H9 (cell line): ENCODE measurements around the gene LMOD1. TPM values are rescaled to one million over a fixed set of nuclear protein-coding genes. Genes with fewer than 3 reads are reported as not detected.

ENCODE experiments used
- DNase-seq: peaks from one replicate; pipeline ENCODE4 v3.0.0-alpha.2; 2017
- H2AFZ ChIP-seq: one replicate; pipeline ENCODE4 v1.6.1; 2013; ENCODE audit warnings: mild to moderate bottlenecking, low read length, control low read depth, moderate library complexity
- H2AK5ac ChIP-seq: 2 replicates; pipeline ENCODE4 v1.6.1; 2013; ENCODE audit warnings: low read length, control low read depth, mixed read lengths; ENCODE audit not compliant: insufficient read length
- H2BK120ac ChIP-seq: one replicate; pipeline ENCODE4 v1.6.1; 2013; ENCODE audit warnings: low read depth, mild to moderate bottlenecking, low read length, control low read depth, inconsistent platforms; ENCODE audit not compliant: poor library complexity, severe bottlenecking
- H2BK12ac ChIP-seq: 2 replicates; pipeline ENCODE4 v1.6.1; 2013; ENCODE audit warnings: low read length, control low read depth, mixed read lengths, low read depth; ENCODE audit not compliant: insufficient read length
- H2BK15ac ChIP-seq: 2 replicates; pipeline ENCODE4 v1.6.1; 2013; ENCODE audit warnings: low read depth, low read length, control low read depth
- H2BK20ac ChIP-seq: one replicate; pipeline ENCODE4 v1.6.1; 2013; ENCODE audit warnings: low read depth, mild to moderate bottlenecking, low read length, control low read depth, inconsistent platforms; ENCODE audit not compliant: poor library complexity, severe bottlenecking
- H2BK5ac ChIP-seq: 2 replicates; pipeline ENCODE4 v1.6.1; 2013; ENCODE audit warnings: low read length, control low read depth, mixed read lengths; ENCODE audit not compliant: insufficient read length
- H3K14ac ChIP-seq: 2 replicates; pipeline ENCODE4 v1.6.1; 2013; ENCODE audit warnings: low read length, control low read depth; ENCODE audit not compliant: insufficient read depth
- H3K18ac ChIP-seq: 2 replicates; pipeline ENCODE4 v1.6.1; 2013; ENCODE audit warnings: low read depth, mild to moderate bottlenecking, mixed read lengths, low read length, control low read depth; ENCODE audit not compliant: insufficient read length
- H3K23ac ChIP-seq: 2 replicates; pipeline ENCODE4 v1.6.1; 2013; ENCODE audit warnings: low read length, control low read depth, mixed read lengths, low read depth; ENCODE audit not compliant: insufficient read length
- H3K23me2 ChIP-seq: 2 replicates; pipeline ENCODE4 v1.6.1; 2013; ENCODE audit warnings: low read depth, mild to moderate bottlenecking, mixed read lengths, low read length, control low read depth; ENCODE audit not compliant: insufficient read length, poor library complexity, severe bottlenecking
- H3K27ac ChIP-seq: 2 replicates; pipeline ENCODE4 v1.5.1; 2013; ENCODE audit warnings: low read length, control low read depth, mixed read lengths, low read depth; ENCODE audit not compliant: insufficient read length
- H3K27me3 ChIP-seq: 2 replicates; pipeline ENCODE4 v1.6.1; 2013; ENCODE audit warnings: low read length, control low read depth, inconsistent platforms; ENCODE audit not compliant: insufficient read depth
- H3K4ac ChIP-seq: 2 replicates; pipeline ENCODE4 v1.6.1; 2013; ENCODE audit warnings: low read depth, mild to moderate bottlenecking, control low read depth, inconsistent platforms, low read length, moderate library complexity
- H3K4me1 ChIP-seq: 2 replicates; pipeline ENCODE4 v1.6.1; 2013; ENCODE audit warnings: low read length, control low read depth, inconsistent platforms; ENCODE audit not compliant: insufficient read depth
- H3K4me2 ChIP-seq: 2 replicates; pipeline ENCODE4 v1.6.1; 2013; ENCODE audit warnings: low read length, control low read depth, mixed read lengths; ENCODE audit not compliant: insufficient read length, insufficient read depth
- H3K56ac ChIP-seq: 2 replicates; pipeline ENCODE4 v1.6.1; 2013; ENCODE audit warnings: low read depth, mild to moderate bottlenecking, mixed read lengths, low read length, control low read depth; ENCODE audit not compliant: insufficient read length
- H3K79me1 ChIP-seq: 2 replicates; pipeline ENCODE4 v1.6.1; 2013; ENCODE audit warnings: low read depth, mild to moderate bottlenecking, moderate library complexity, low read length, control low read depth, inconsistent platforms; ENCODE audit not compliant: insufficient read depth, poor library complexity, severe bottlenecking
- H3K79me2 ChIP-seq: 2 replicates; pipeline ENCODE4 v1.6.1; 2013; ENCODE audit warnings: low read length, control low read depth, inconsistent platforms; ENCODE audit not compliant: insufficient read depth
- H3K9ac ChIP-seq: 2 replicates; pipeline ENCODE4 v1.6.1; 2013; ENCODE audit warnings: low read length, control low read depth, mixed read lengths; ENCODE audit not compliant: insufficient read length; ENCODE audit errors: extremely low read depth
- H3K9me3 ChIP-seq: one replicate; pipeline ENCODE4 v1.6.1; 2013; ENCODE audit warnings: low read depth, low read length, inconsistent platforms; ENCODE audit not compliant: control insufficient read depth
- H3T11ph ChIP-seq: one replicate; pipeline ENCODE4 v1.6.1; 2013; ENCODE audit warnings: mild to moderate bottlenecking, low read length, control low read depth, inconsistent platforms
- H4K20me1 ChIP-seq: one replicate; pipeline ENCODE4 v1.6.1; 2013; ENCODE audit not compliant: control insufficient read depth, insufficient read length, insufficient read depth
- H4K5ac ChIP-seq: 2 replicates; pipeline ENCODE4 v1.6.1; 2013; ENCODE audit warnings: low read depth, mild to moderate bottlenecking, mixed read lengths, low read length, control low read depth; ENCODE audit not compliant: insufficient read length
- H4K8ac ChIP-seq: replicated peaks from 2 replicates; pipeline ENCODE4 v1.6.1; 2013; ENCODE audit warnings: low read length, control low read depth, mixed read lengths, low read depth; ENCODE audit not compliant: insufficient read length
- H4K91ac ChIP-seq: 2 replicates; pipeline ENCODE4 v1.6.1; 2013; ENCODE audit warnings: low read depth, mild to moderate bottlenecking, moderate library complexity, mixed read lengths, low read length, control low read depth; ENCODE audit not compliant: insufficient read length
- H3K27ac Mint-ChIP-seq, 3 experiments: 2 replicates in 2 of 3; 3 replicates in 1 of 3; pipeline ENCODE4 v1.8.0; 2020 to 2021; ENCODE audit warnings: mixed read lengths in 3 of 3, mild to moderate bottlenecking in 1 of 3, moderate library complexity in 1 of 3
- H3K27me3 Mint-ChIP-seq: 2 replicates; pipeline ENCODE4 v1.8.0; 2021; ENCODE audit warnings: low read depth, mild to moderate bottlenecking, moderate library complexity, mixed read lengths
- H3K36me3 Mint-ChIP-seq, 3 experiments: 2 replicates in 2 of 3; 3 replicates in 1 of 3; pipeline ENCODE4 v1.8.0; 2020 to 2021; ENCODE audit warnings: low read depth in 3 of 3, mixed read lengths in 3 of 3; ENCODE audit not compliant: insufficient read depth in 1 of 3
- H3K4me1 Mint-ChIP-seq, 2 experiments: 2 replicates each; pipeline ENCODE4 v1.8.0; 2020; ENCODE audit warnings: mixed read lengths in 2 of 2
- H3K4me3 Mint-ChIP-seq, 2 experiments: 2 replicates in 1 of 2; 3 replicates in 1 of 2; pipeline ENCODE4 v1.8.0; 2020 to 2021; ENCODE audit warnings: mild to moderate bottlenecking in 2 of 2, mixed read lengths in 2 of 2, moderate library complexity in 1 of 2
- H3K9me3 Mint-ChIP-seq, 2 experiments: 2 replicates in 1 of 2; 3 replicates in 1 of 2; pipeline ENCODE4 v1.8.0; 2020; ENCODE audit warnings: mild to moderate bottlenecking in 2 of 2, mixed read lengths in 2 of 2, moderate library complexity in 1 of 2
- CTCF ChIP-seq: fragments of 200-600 bp; sonication (generic); conservative IDR thresholded peaks from 3 replicates; pipeline ENCODE4 v1.8.0; 2021; ENCODE audit warnings: antibody characterized with exemption, mild to moderate bottlenecking
- WGBS: extraction: QIAGEN DNeasy Blood & Tissue Kit; methylation state at CpG from one replicate; pipeline ENCODE4 v1.1.7; 2013; ENCODE audit warnings: missing lambda C conversion rate, low lambda C conversion rate, mixed read lengths; ENCODE audit not compliant: insufficient read length; ENCODE audit errors: extremely low coverage; 5-methylcytosine and 5-hydroxymethylcytosine counted together
- total RNA-seq: library from RNA; stranded (reverse); gene quantifications from 2 replicates; pipeline ENCODE4 v1.2.1, GENCODE V29; 2021

The LMOD1 gene
- total RNA-seq, 1 experiment from 2014 or later: 0.31 TPM

- DNase-seq: no peak
- Histone ChIP-seq H4K8ac (no peak overlapping the region), H2AFZ (no peak overlapping the region), H3K27ac (no peak overlapping the region), H4K5ac (no peak overlapping the region), H3K9ac (no peak overlapping the region), H3K4ac (no peak overlapping the region), H3K23me2 (no peaks in the 10 kb centered on the region), H3K4me2 (no peak overlapping the region), H3K79me2 (no peaks in the 10 kb centered on the region), H3K14ac (no peak overlapping the region), H3T11ph (no peak overlapping the region), H2BK5ac (no peak overlapping the region), H2AK5ac (no peak overlapping the region), H3K79me1 (no peaks in the 10 kb centered on the region), H2BK20ac (no peak overlapping the region), H3K56ac (no peak overlapping the region), H3K23ac (no peak overlapping the region), H2BK12ac (no peak overlapping the region), H3K27me3 (no peaks in the 10 kb centered on the region), H3K9me3 (no peaks in the 10 kb centered on the region), H4K20me1 (no peaks in the 10 kb centered on the region), H3K4me1 (no peaks in the 10 kb centered on the region), H3K18ac (no peak overlapping the region), H2BK120ac (no peak overlapping the region), H2BK15ac (no peak overlapping the region), H4K91ac (no peak overlapping the region)
- WGBS: no CpG with 5 or more reads among the region's 3 CpGs
- no peak overlapping the region for H3K27ac Mint-ChIP-seq
- no peaks in the 10 kb centered on the region for H3K9me3 Mint-ChIP-seq
- no peaks in the 10 kb centered on the region; the same call in 1 of the 2 replicates for H3K27me3 Mint-ChIP-seq
- no peak overlapping the region for H3K4me3 Mint-ChIP-seq
- TF ChIP-seq CTCF: no peak
- no peaks in the 10 kb centered on the region for H3K36me3 Mint-ChIP-seq
- H3K4me1 Mint-ChIP-seq: peaks cover 0 to 3% of the 10 kb centered on the region in 2 experiments; a peak in 2 of 4 replicates
Measured at GRCh38 chr1:201921952-201922558, 24.3 kb downstream of the LMOD1 start.
